ENCODE results near the gene RGS3.

GRCh38 chr9:113587471-113588031, 124.0 kb downstream of the RGS3 start:
- TF ChIP-seq CTCF (IDR thresholded peaks at IDR 0.05): peak; percentile 37 to 77 (median 71)
- no peak for TF ChIP-seq POLR2A (IDR thresholded peaks at IDR 0.05)
